22Rv1 (cell line): Measurements from ENCODE around the gene PRPF38A.

Source experiments
- H3K27ac ChIP-seq: fragments of 450-650 bp; 2 replicates; pipeline ENCODE4 v1.5.1; 2017
- ZFX ChIP-seq: fragments of 450-650 bp; IDR thresholded peaks from 2 replicates; pipeline ENCODE4 v1.6.1; 2017; ENCODE audit warnings: antibody characterized with exemption, borderline replicate concordance
- TF ChIP-seq, protein P1 (sequence below): fragments of 450-650 bp; IDR thresholded peaks from 2 replicates; pipeline ENCODE4 v1.5.1; 2017; ENCODE audit warnings: mild to moderate bottlenecking

Gene PRPF38A

DNA sequence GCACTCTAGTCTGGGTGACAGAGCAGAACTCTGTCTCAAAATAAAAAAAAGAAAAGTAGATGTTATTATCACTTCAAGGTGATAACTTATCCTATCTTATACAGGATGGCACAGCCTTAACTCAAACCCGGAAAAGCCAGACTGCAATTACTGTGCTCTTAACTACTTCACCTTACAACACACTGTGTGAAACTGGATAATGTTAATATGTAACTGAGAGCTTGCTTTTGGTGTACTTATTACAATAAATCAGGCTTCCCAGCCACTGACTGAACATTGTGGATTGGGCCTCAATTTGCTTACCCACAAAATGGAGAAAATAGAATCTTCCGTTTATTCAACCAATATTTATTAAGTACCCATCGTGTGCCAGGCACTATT, 1.6 kb upstream of the PRPF38A start:
- peak overlapping the region; percentile 86 for H3K27ac ChIP-seq

DNA sequence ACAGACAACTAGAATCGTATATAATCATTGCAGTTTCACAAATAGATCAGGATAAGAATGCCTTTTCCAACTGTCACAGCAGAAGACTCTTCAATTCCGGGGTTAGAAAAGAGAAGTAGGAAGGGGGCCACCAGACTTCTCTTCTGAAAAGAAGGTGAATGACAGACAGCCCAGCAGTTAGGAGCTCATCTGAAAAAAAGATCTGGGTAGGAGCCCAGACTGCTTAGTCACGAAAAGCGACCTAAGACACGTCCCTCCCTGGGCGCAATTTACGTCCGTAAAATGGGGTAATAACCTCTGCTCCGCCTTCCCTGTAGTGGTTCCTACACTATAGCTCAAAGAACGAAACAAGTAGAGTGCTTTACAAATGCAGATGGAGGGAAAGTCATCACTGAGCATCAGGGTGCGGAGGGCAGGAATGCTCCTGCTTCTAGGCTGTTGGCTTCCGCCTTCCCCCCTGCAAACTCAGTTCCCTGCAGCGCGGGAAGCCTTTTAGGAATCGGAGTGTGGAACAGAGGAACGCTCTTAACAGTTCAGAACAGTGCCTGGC, 761 bp upstream of the PRPF38A start:
- H3K27ac ChIP-seq, result peak overlapping the region; percentile 86
- TF ChIP-seq, protein P1, sequence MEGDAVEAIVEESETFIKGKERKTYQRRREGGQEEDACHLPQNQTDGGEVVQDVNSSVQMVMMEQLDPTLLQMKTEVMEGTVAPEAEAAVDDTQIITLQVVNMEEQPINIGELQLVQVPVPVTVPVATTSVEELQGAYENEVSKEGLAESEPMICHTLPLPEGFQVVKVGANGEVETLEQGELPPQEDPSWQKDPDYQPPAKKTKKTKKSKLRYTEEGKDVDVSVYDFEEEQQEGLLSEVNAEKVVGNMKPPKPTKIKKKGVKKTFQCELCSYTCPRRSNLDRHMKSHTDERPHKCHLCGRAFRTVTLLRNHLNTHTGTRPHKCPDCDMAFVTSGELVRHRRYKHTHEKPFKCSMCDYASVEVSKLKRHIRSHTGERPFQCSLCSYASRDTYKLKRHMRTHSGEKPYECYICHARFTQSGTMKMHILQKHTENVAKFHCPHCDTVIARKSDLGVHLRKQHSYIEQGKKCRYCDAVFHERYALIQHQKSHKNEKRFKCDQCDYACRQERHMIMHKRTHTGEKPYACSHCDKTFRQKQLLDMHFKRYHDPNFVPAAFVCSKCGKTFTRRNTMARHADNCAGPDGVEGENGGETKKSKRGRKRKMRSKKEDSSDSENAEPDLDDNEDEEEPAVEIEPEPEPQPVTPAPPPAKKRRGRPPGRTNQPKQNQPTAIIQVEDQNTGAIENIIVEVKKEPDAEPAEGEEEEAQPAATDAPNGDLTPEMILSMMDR, result no peak
- TF ChIP-seq ZFX, result no peak

More for the DNA sequence above, 1.6 kb upstream of the PRPF38A start:
- no peak for TF ChIP-seq ZFX
- TF ChIP-seq, protein P1, result no peak

- TF ChIP-seq ZFX, result no peak
- TF ChIP-seq, protein P1, result peak; percentile 23
- peak overlapping the region; percentile 86 for H3K27ac ChIP-seq
These were observed 555 bp downstream of the PRPF38A start for GRCh38 chr1:52404975-52405338.

- H3K27ac ChIP-seq, result no peak overlapping the region
- TF ChIP-seq ZFX, result no peak
- TF ChIP-seq, protein P1, result no peak
These were observed 9.1 kb downstream of the PRPF38A start for GRCh38 chr1:52413410-52413989.

GRCh38 chr1:52414942-52415341, 10.5 kb downstream of the PRPF38A start:
- TF ChIP-seq ZFX, result no peak
- TF ChIP-seq, protein P1, result no peak
- no peak overlapping the region for H3K27ac ChIP-seq

DNA sequence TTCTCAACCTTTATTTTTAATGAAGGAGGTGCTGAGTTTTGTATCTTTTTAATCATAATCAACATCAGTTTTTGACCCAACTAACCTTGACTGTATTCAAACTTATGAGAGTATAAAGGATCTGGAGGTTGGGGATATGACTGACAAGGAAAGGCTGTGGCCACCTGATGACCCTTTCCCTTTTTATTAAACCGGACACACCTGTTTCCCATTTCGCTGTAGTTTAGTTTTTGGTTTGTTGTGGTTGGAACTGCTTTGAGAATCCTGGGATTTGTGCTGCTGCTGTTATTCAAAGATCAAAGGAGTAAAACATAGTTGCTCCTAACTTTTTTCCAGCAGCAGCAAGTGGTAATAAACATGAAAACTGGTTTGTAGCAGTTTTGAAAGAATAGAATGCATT, 12.4 kb downstream of the PRPF38A start:
- no peak overlapping the region for H3K27ac ChIP-seq
- TF ChIP-seq ZFX, result no peak
- TF ChIP-seq, protein P1, result no peak

DNA sequence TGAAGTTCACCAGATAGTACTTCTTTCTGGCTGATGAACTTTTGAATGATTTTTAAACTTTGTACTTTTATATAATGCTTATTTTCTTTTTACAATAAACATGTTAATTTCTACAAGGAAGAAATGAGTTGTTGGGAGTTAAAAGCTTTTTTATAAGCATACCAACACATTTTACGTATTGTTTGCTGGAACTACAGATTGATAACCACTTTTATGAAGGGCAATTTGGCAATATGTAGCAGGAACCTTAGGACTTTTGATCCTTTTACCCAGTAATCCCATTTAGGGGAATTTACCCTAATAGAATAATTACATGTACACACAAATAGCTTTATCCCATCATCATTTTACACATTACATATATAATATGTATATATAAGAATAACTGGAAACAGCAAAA, 16.3 kb downstream of the PRPF38A start:
- TF ChIP-seq, protein P1, result no peak
- TF ChIP-seq ZFX, result no peak
- no peak overlapping the region for H3K27ac ChIP-seq
